Spleen (tissue), 7 donors: Measurements from ENCODE around the gene AIG1.

Experiments
- CTCF ChIP-seq, 11 experiments: fragments of 200-600 bp in 7 of 11; fragments of 450-650 bp in 4 of 11; sonication (generic) in 4 of 11; IDR thresholded peaks in 8 of 11; conservative IDR thresholded peaks in 3 of 11; 1 replicate in 7 of 11; 2 replicates in 4 of 11; pipeline versions ENCODE4 v1.4.0 to v1.8.0; 2016 to 2021; ENCODE audit warnings: antibody characterized with exemption in 11 of 11, inconsistent platforms in 4 of 11, mild to moderate bottlenecking in 1 of 11
- POLR2A ChIP-seq, 3 donors: fragments of 450-650 bp; IDR thresholded peaks; one replicate each; pipeline ENCODE4 v1.5.1; 2017; ENCODE audit warnings: antibody characterized with exemption in 3 of 3, mild to moderate bottlenecking in 1 of 3
- POLR2AphosphoS5 ChIP-seq, 3 donors: sonication (generic); formaldehyde crosslinking; IDR thresholded peaks; one replicate each; pipeline ENCODE4 v1.5.1; 2017; ENCODE audit warnings: antibody characterized with exemption in 3 of 3
- donor health status: DM: no; HTN: no; CAD: no; lungs with moderate emphysema.
- donor health status: DM: no; HTN: no; CAD: no.
- donor health status: DM: no; HTN: no; CAD: no.

- TF ChIP-seq POLR2A (IDR thresholded peaks at IDR 0.05) = no peak
- no peak for TF ChIP-seq CTCF (IDR thresholded peaks at IDR 0.05 in 8 of 11, conservative IDR thresholded peaks at IDR 0.05 in 3 of 11)
- TF ChIP-seq POLR2AphosphoS5 (IDR thresholded peaks at IDR 0.05) = no peak
Observed at GRCh38 chr6:143299253-143300166, 238.8 kb downstream of the AIG1 start.
